IMR-90 (cell line): ENCODE data around the gene SLC44A2. TPM values are rescaled to one million over a fixed set of nuclear protein-coding genes. Genes with fewer than 3 reads are reported as not detected.

Experiments used
- ATAC-seq: fragments of 200-7000 bp; cut with Tn5 transposase; 2 replicates; pipeline ENCODE4 v1.9.1; 2020; ENCODE audit warnings: low read depth, mild to moderate bottlenecking, moderate library complexity
- BruUV-seq: library from RNA; stranded (reverse); fragments of 400-500 nt; replicated peaks from 2 replicates; lab custom pipeline; 2021; lab: Mats Ljungman, UMichigan
- CTCF ChIA-PET: fragments of 300-600 bp; formaldehyde crosslinking; extraction: SDS; loops from one replicate; lab custom pipeline; 2021; ENCODE audit warnings: antibody characterized with exemption; lab: Yijun Ruan, JAX
- POLR2A ChIA-PET: fragments of 300-600 bp; sonication (Branson Sonifier 250); formaldehyde crosslinking; loops from one replicate; lab custom pipeline; 2022; ENCODE audit warnings: antibody characterized with exemption; ENCODE audit not compliant: unreplicated experiment; lab: Charles Lee
- DNase-seq: peaks from one replicate; pipeline ENCODE4 v3.0.0; 2013
- H2AFZ ChIP-seq: replicated peaks from 2 replicates; pipeline ENCODE3; 2013; ENCODE audit warnings: low read length, mild to moderate bottlenecking; ENCODE audit not compliant: poor library complexity
- H2AK5ac ChIP-seq: 2 replicates; pipeline ENCODE4 v1.6.1; 2013; ENCODE audit warnings: low read depth, low read length, inconsistent platforms
- H2AK9ac ChIP-seq: replicated peaks from 2 replicates; pipeline ENCODE3; 2013; ENCODE audit warnings: mild to moderate bottlenecking, low read depth, low read length, moderate library complexity; ENCODE audit not compliant: poor library complexity
- H2BK120ac ChIP-seq: 2 replicates; pipeline ENCODE4 v1.6.1; 2013; ENCODE audit warnings: low read depth, low read length, inconsistent platforms
- H2BK15ac ChIP-seq: 3 replicates; pipeline ENCODE4 v1.6.1; 2013; ENCODE audit warnings: low read depth, low read length, inconsistent platforms
- H2BK20ac ChIP-seq: 2 replicates; pipeline ENCODE4 v1.6.1; 2013; ENCODE audit warnings: low read depth, mild to moderate bottlenecking, inconsistent platforms, low read length, moderate library complexity
- H2BK5ac ChIP-seq: 2 replicates; pipeline ENCODE4 v1.6.1; 2013; ENCODE audit warnings: mild to moderate bottlenecking, low read depth, low read length, inconsistent platforms; ENCODE audit not compliant: poor library complexity, severe bottlenecking
- H3K14ac ChIP-seq: replicated peaks from 2 replicates; pipeline ENCODE4 v1.6.1; 2013; ENCODE audit warnings: low read depth, low read length, inconsistent platforms
- H3K18ac ChIP-seq: 2 replicates; pipeline ENCODE4 v1.6.1; 2013; ENCODE audit warnings: low read depth, low read length, control low read depth
- H3K23ac ChIP-seq: 2 replicates; pipeline ENCODE4 v1.6.1; 2013; ENCODE audit warnings: low read depth, low read length, inconsistent platforms
- H3K27ac ChIP-seq: 2 replicates; pipeline ENCODE4 v1.5.1; 2013; ENCODE audit warnings: mild to moderate bottlenecking, control low read depth, low read length; ENCODE audit not compliant: insufficient read depth
- H3K27me3 ChIP-seq: 2 replicates; pipeline ENCODE4 v1.6.1; 2013; ENCODE audit warnings: low read length; ENCODE audit not compliant: control insufficient read depth, insufficient read depth
- H3K36me3 ChIP-seq: 2 replicates; pipeline ENCODE4 v1.6.1; 2013; ENCODE audit warnings: low read length, mixed read lengths; ENCODE audit not compliant: control insufficient read depth, insufficient read depth
- H3K4ac ChIP-seq: 2 replicates; pipeline ENCODE4 v1.6.1; 2013; ENCODE audit warnings: low read depth, low read length, inconsistent platforms
- H3K4me1 ChIP-seq: 2 replicates; pipeline ENCODE4 v1.6.1; 2013; ENCODE audit warnings: low read length, mixed read lengths; ENCODE audit not compliant: control insufficient read depth, insufficient read depth
- H3K4me2 ChIP-seq: 2 replicates; pipeline ENCODE4 v1.6.1; 2013; ENCODE audit warnings: low read depth, mild to moderate bottlenecking, control low read depth, low read length, moderate library complexity
- H3K4me3 ChIP-seq: 2 replicates; pipeline ENCODE4 v1.5.1; 2013; ENCODE audit warnings: low read depth, mild to moderate bottlenecking, control low read depth, low read length, moderate library complexity; ENCODE audit not compliant: insufficient read depth
- H3K56ac ChIP-seq: 2 replicates; pipeline ENCODE4 v1.6.1; 2013; ENCODE audit warnings: low read length, inconsistent platforms; ENCODE audit not compliant: insufficient read depth; ENCODE audit errors: extremely low read depth
- H3K79me1 ChIP-seq, 2 experiments: 2 replicates each; pipeline ENCODE4 v1.6.1; 2013; ENCODE audit warnings: low read length in 2 of 2, inconsistent platforms in 1 of 2, low read depth in 1 of 2
- H3K9ac ChIP-seq: 2 replicates; pipeline ENCODE4 v1.6.1; 2013; ENCODE audit warnings: low read depth, low read length, control low read depth
- H3K9me1 ChIP-seq: 2 replicates; pipeline ENCODE4 v1.6.1; 2013; ENCODE audit warnings: low read length, inconsistent platforms; ENCODE audit not compliant: insufficient read depth
- H3K9me3 ChIP-seq: 2 replicates; pipeline ENCODE4 v1.6.1; 2013; ENCODE audit warnings: low read length; ENCODE audit not compliant: control insufficient read depth, insufficient read depth
- H4K20me1 ChIP-seq: 2 replicates; pipeline ENCODE4 v1.6.1; 2013; ENCODE audit warnings: low read length, inconsistent platforms; ENCODE audit not compliant: insufficient read depth
- H4K5ac ChIP-seq: 2 replicates; pipeline ENCODE4 v1.6.1; 2013; ENCODE audit warnings: mild to moderate bottlenecking, low read depth, low read length, control low read depth
- H4K8ac ChIP-seq, 2 experiments: 2 replicates each; pipeline ENCODE4 v1.6.1; 2013; ENCODE audit warnings: low read depth in 2 of 2, low read length in 2 of 2, control low read depth in 1 of 2, inconsistent platforms in 1 of 2
- H4K91ac ChIP-seq: 2 replicates; pipeline ENCODE4 v1.6.1; 2013; ENCODE audit warnings: low read depth, low read length, inconsistent platforms; ENCODE audit not compliant: insufficient read depth
- CEBPB ChIP-seq: IDR thresholded peaks from 2 replicates; pipeline ENCODE4 v1.6.1; 2012; ENCODE audit warnings: low read depth, low read length, improper control_type of control experiment
- CHD1 ChIP-seq: IDR thresholded peaks from 2 replicates; pipeline ENCODE4 v1.6.1; 2012; ENCODE audit warnings: low read depth, low read length, improper control_type of control experiment
- ELK1 ChIP-seq: fragments of 150-350 bp; IDR thresholded peaks from 2 replicates; pipeline ENCODE4 v1.6.1; 2016; ENCODE audit warnings: low read depth, mild to moderate bottlenecking, low read length, moderate library complexity, borderline replicate concordance
- MAFK ChIP-seq: IDR thresholded peaks from 2 replicates; pipeline ENCODE4 v1.6.1; 2012; ENCODE audit warnings: low read depth, low read length, improper control_type of control experiment
- MAZ ChIP-seq: IDR thresholded peaks from 2 replicates; pipeline ENCODE4 v1.6.1; 2012; ENCODE audit warnings: low read depth, mild to moderate bottlenecking, low read length, improper control_type of control experiment, moderate library complexity, borderline replicate concordance
- MXI1 ChIP-seq: IDR thresholded peaks from 2 replicates; pipeline ENCODE4 v1.6.1; 2012; ENCODE audit warnings: low read depth, mild to moderate bottlenecking, low read length, moderate library complexity, borderline replicate concordance
- NFE2L2 ChIP-seq: fragments of 150-350 bp; IDR thresholded peaks from 2 replicates; pipeline ENCODE4 v1.6.1; 2016; ENCODE audit warnings: low read depth, mild to moderate bottlenecking, low read length
- RFX5 ChIP-seq: IDR thresholded peaks from 2 replicates; pipeline ENCODE4 v1.8.0; 2012; ENCODE audit warnings: low read depth, mild to moderate bottlenecking, low read length, moderate library complexity
- WGBS, 2 experiments: methylation state at CpG; one replicate each; pipeline versions ENCODE4 v1.1.5 to v1.1.7; 2013; ENCODE audit warnings: missing lambda C conversion rate in 2 of 2; ENCODE audit not compliant: insufficient read length in 1 of 2; ENCODE audit errors: extremely low coverage in 2 of 2; 5-methylcytosine and 5-hydroxymethylcytosine counted together
- dilution Hi-C: fragments of 300-500 bp; cut with HindIII; formaldehyde crosslinking; loops from one replicate; pipeline ENCODE4 v1.14.3; 2018; ENCODE audit warnings: low sequenced_read_pairs; ENCODE audit not compliant: unreplicated experiment
- in situ Hi-C: fragments of 300-500 bp; cut with MboI; formaldehyde crosslinking; loops from 3 replicates; pipeline ENCODE4 v1.14.3; 2019; ENCODE audit warnings: low sequenced_read_pairs, inconsistent platforms, mixed read lengths
- intact Hi-C: fragments of 100-400 bp; cut with micrococcal nuclease; formaldehyde crosslinking; loops from 2 replicates; pipeline ENCODE4 v1.10.0; 2022
- polyA plus RNA-seq, 3 experiments: library from polyadenylated mRNA; depleted of rRNA; stranded (reverse); fragments of >200 nt; gene quantifications; 2 replicates each; pipeline ENCODE4 v1.2.3, GENCODE V29; 2012; ENCODE audit warnings: low replicate concordance in 1 of 3
- total RNA-seq: library from RNA; depleted of rRNA; stranded (reverse); fragments of >200 nt; gene quantifications from 2 replicates; pipeline ENCODE4 v1.2.3, GENCODE V29; 2012

SLC44A2 gene
- total and polyA plus RNA-seq, 2 of the 4 experiments (the other 2 are of a cell fraction), result 28.5 to 62.9 TPM

GRCh38 chr19:10602330-10603083 is 22.8 kb upstream of the SLC44A2 start:
- WGBS, 2 experiments, result 0% methylated on average over 21 of the region's 76 CpGs; no CpG with 5 or more reads in 1 of the 2 experiments
- peak overlapping the region; percentile 55 for H2AK5ac ChIP-seq
- peak overlapping the region; percentile 90 for H3K4me3 ChIP-seq
- H4K91ac ChIP-seq, result peak overlapping the region; percentile 96
- in situ Hi-C loops (no loop called here), intact Hi-C loops (no loop called here), dilution Hi-C loops (no loop called here)
- H4K8ac ChIP-seq, result peak overlapping the region; percentile 72 to 94
- no peaks in the 10 kb centered on the region; the same call in 1 of the 2 replicates for H3K9me3 ChIP-seq
- H3K23ac ChIP-seq, result peak overlapping the region; percentile 97
- TF ChIP-seq CEBPB (no peak), NFE2L2 (no peak), CHD1 (0 out of 2 replicates have a peak, but pooled peaks have one; percentile 42), MAZ (peak; percentile 13; the same call in 1 of the 2 replicates), RFX5 (no peak), MXI1 (no peak), ELK1 (no peak), MAFK (no peak)
- H3K4me2 ChIP-seq, result peak overlapping the region; percentile 78
- H3K79me1 ChIP-seq, result peaks cover 12 to 44% of the 10 kb centered on the region in 2 experiments; a peak in 3 of 4 replicates
- H2BK15ac ChIP-seq, result 0 out of 3 replicates have a peak overlapping the region, but pooled peaks have one; percentile 23
- POLR2A ChIA-PET, result interaction anchor here (0.5 to 1.0 kb wide), 2 partner anchors 9 to 16 kb away, joined by 3 to 4 read pairs; no protein-coding TSS in a partner anchor
- BruUV-seq, result no TSS peak
- H3K56ac ChIP-seq, result peak overlapping the region; percentile 77
- peaks cover 1% of the 10 kb centered on the region; the same call in 1 of the 2 replicates for H3K36me3 ChIP-seq
- CTCF ChIA-PET, result no interaction called here
- peak overlapping the region; percentile 20; the same call in 1 of the 2 replicates for H2BK20ac ChIP-seq
- H4K5ac ChIP-seq, result peak overlapping the region; percentile 88
- DNase-seq, result peak; percentile 48
- peaks cover 6% of the 10 kb centered on the region; the same call in 1 of the 2 replicates for H3K27me3 ChIP-seq
- H3K9me1 ChIP-seq, result peaks cover 15% of the 10 kb centered on the region
- peak overlapping the region; percentile 79 for H2BK120ac ChIP-seq
- H3K14ac ChIP-seq, result peak overlapping the region; percentile 99
- ATAC-seq, result peak; percentile 100
- peak overlapping the region; percentile 87 for H2BK5ac ChIP-seq
- peak overlapping the region; percentile 82 for H3K27ac ChIP-seq
- peak overlapping the region; percentile 99 for H2AFZ ChIP-seq
- H2AK9ac ChIP-seq, result peak overlapping the region; percentile 98
- peak overlapping the region; percentile 92 for H3K18ac ChIP-seq
- H4K20me1 ChIP-seq, result peaks cover 10% of the 10 kb centered on the region
- peak overlapping the region; percentile 99 for H3K4ac ChIP-seq
- peaks cover 10% of the 10 kb centered on the region for H3K4me1 ChIP-seq
- peak overlapping the region; percentile 84 for H3K9ac ChIP-seq
